Naive B cell (primary cell): ENCODE results near the gene C12orf57. TPM values are rescaled to one million over a fixed set of nuclear protein-coding genes. Genes with fewer than 3 reads are reported as not detected.

Source experiments
- ATAC-seq, 2 donors: fragments of 150-1000 bp; cut with Tn5 transposase; 2 replicates each; pipeline ENCODE4 v1.10.0; 2021; ENCODE audit warnings: low read depth in 2 of 2, mild to moderate bottlenecking in 2 of 2, moderate library complexity in 2 of 2
- DNase-seq: peaks from one replicate; pipeline ENCODE4 v3.0.0; 2022
- H3K27ac Mint-ChIP-seq, 6 donors: one replicate each; pipeline ENCODE4 v1.8.0; 2020 to 2022; ENCODE audit warnings: mild to moderate bottlenecking in 6 of 6, mixed read lengths in 6 of 6, moderate library complexity in 5 of 6, inconsistent platforms in 2 of 6
- H3K27me3 Mint-ChIP-seq, 3 donors: one replicate each; pipeline ENCODE4 v1.8.0; 2021 to 2022; ENCODE audit warnings: mixed read lengths in 3 of 3, mild to moderate bottlenecking in 1 of 3
- H3K36me3 Mint-ChIP-seq, 2 donors: one replicate each; pipeline ENCODE4 v1.8.0; 2020 to 2022; ENCODE audit warnings: mixed read lengths in 2 of 2, inconsistent platforms in 1 of 2, mild to moderate bottlenecking in 1 of 2
- H3K4me1 Mint-ChIP-seq, 3 donors: one replicate each; pipeline ENCODE4 v1.8.0; 2020 to 2022; ENCODE audit warnings: mixed read lengths in 3 of 3, inconsistent platforms in 1 of 3, mild to moderate bottlenecking in 1 of 3, moderate library complexity in 1 of 3
- H3K4me3 Mint-ChIP-seq, 8 donors: one replicate each; pipeline ENCODE4 v1.8.0; 2020 to 2022; ENCODE audit warnings: mild to moderate bottlenecking in 8 of 8, mixed read lengths in 8 of 8, moderate library complexity in 8 of 8, inconsistent platforms in 2 of 8
- H3K9me3 Mint-ChIP-seq, 7 donors: one replicate each; pipeline ENCODE4 v1.8.0; 2020 to 2022; ENCODE audit warnings: mixed read lengths in 7 of 7, mild to moderate bottlenecking in 5 of 7, inconsistent platforms in 2 of 7, moderate library complexity in 1 of 7
- polyA plus RNA-seq, 6 donors: library from polyadenylated mRNA; unstranded; fragments of 300-500 nt; fragmentation: Illumina TruSeq; gene quantifications; one replicate each; pipeline ENCODE4 v1.2.3, GENCODE V29; 2021; ENCODE audit warnings: low read depth in 6 of 6

The C12orf57 gene
- polyA plus RNA-seq, 6 donors from 2014 or later: 126 to 211 (median 194) TPM

GRCh38 chr12:6955108-6956020 lies 11.5 kb downstream of the C12orf57 start:
- peak overlapping the region; percentile 90 to 99 (median 98) for H3K4me3 Mint-ChIP-seq
- DNase-seq: no peak
- H3K9me3 Mint-ChIP-seq: no peaks in the 10 kb centered on the region
- peaks cover 26 to 74% of the 10 kb centered on the region in 2 donors for H3K36me3 Mint-ChIP-seq
- peaks cover 67 to 80% (median 71%) of the 10 kb centered on the region in 3 donors for H3K4me1 Mint-ChIP-seq
- H3K27ac Mint-ChIP-seq: peak overlapping the region in 5 of 6 donors; percentile 83 to 98 (median 97)
- no peaks in the 10 kb centered on the region for H3K27me3 Mint-ChIP-seq
- ATAC-seq: no peak

- Mint-ChIP-seq H3K27me3 (no peaks in the 10 kb centered on the region), H3K4me1 (peaks cover 67 to 80% (median 72%) of the 10 kb centered on the region in 3 donors), H3K4me3 (peak overlapping the region; percentile 80 to 99 (median 96)), H3K36me3 (peaks cover 27 to 82% of the 10 kb centered on the region in 2 donors), H3K27ac (peak overlapping the region in 5 of 6 donors; percentile 90 to 98 (median 93)), H3K9me3 (no peaks in the 10 kb centered on the region)
- DNase-seq (no peak), ATAC-seq (no peak)
These were observed 12.4 kb downstream of the C12orf57 start for GRCh38 chr12:6956021-6956727.

- ATAC-seq: no peak
- H3K4me1 Mint-ChIP-seq: peaks cover 78 to 90% (median 83%) of the 10 kb centered on the region in 3 donors
- H3K4me3 Mint-ChIP-seq: peak overlapping the region; percentile 80 to 99 (median 96)
- H3K9me3 Mint-ChIP-seq: no peaks in the 10 kb centered on the region
- H3K27ac Mint-ChIP-seq: peak overlapping the region; percentile 63 to 99 (median 94)
- peaks cover 32 to 78% of the 10 kb centered on the region in 2 donors for H3K36me3 Mint-ChIP-seq
- DNase-seq: no peak
- H3K27me3 Mint-ChIP-seq: no peaks in the 10 kb centered on the region
These were observed 13.4 kb downstream of the C12orf57 start for GRCh38 chr12:6957151-6957701.

- Mint-ChIP-seq H3K36me3 (peaks cover 24 to 71% of the 10 kb centered on the region in 2 donors), H3K27me3 (no peaks in the 10 kb centered on the region)
These were observed 14.2 kb downstream of the C12orf57 start for GRCh38 chr12:6957741-6958608.

GRCh38 chr12:6958609-6959057 lies 14.8 kb downstream of the C12orf57 start:
- Mint-ChIP-seq H3K27ac (peak overlapping the region; percentile 98 to 100 (median 99)), H3K36me3 (peaks cover 21 to 64% of the 10 kb centered on the region in 2 donors), H3K4me1 (peaks cover 80 to 95% (median 88%) of the 10 kb centered on the region in 3 donors), H3K27me3 (no peaks in the 10 kb centered on the region), H3K9me3 (no peaks in the 10 kb centered on the region), H3K4me3 (peak overlapping the region; percentile 90 to 98 (median 96))
- DNase-seq (no peak), ATAC-seq (peak; percentile 1)

More at GRCh38 chr12:6957741-6958608, 14.2 kb downstream of the C12orf57 start:
- Mint-ChIP-seq H3K9me3 (no peaks in the 10 kb centered on the region), H3K4me3 (peak overlapping the region; percentile 90 to 98 (median 96)), H3K27ac (peak overlapping the region; percentile 98 to 100 (median 99)), H3K4me1 (peaks cover 83 to 98% (median 87%) of the 10 kb centered on the region in 3 donors)
- DNase-seq: no peak
- ATAC-seq: no peak

- peak overlapping the region; percentile 90 to 98 (median 96) for H3K4me3 Mint-ChIP-seq
- peak; percentile 78 to 81 for ATAC-seq
- no peaks in the 10 kb centered on the region for H3K9me3 Mint-ChIP-seq
- H3K36me3 Mint-ChIP-seq: peaks cover 21 to 58% of the 10 kb centered on the region in 2 donors
- no peaks in the 10 kb centered on the region for H3K27me3 Mint-ChIP-seq
- peak; percentile 89 for DNase-seq
- H3K4me1 Mint-ChIP-seq: peaks cover 77 to 91% (median 88%) of the 10 kb centered on the region in 3 donors
- peak overlapping the region; percentile 98 to 100 (median 99) for H3K27ac Mint-ChIP-seq
These were observed 15.4 kb downstream of the C12orf57 start for GRCh38 chr12:6959058-6959804.

- Mint-ChIP-seq H3K4me3 (peak overlapping the region; percentile 90 to 98 (median 96)), H3K27me3 (no peaks in the 10 kb centered on the region), H3K27ac (peak overlapping the region; percentile 98 to 100 (median 99)), H3K4me1 (peaks cover 76 to 91% (median 88%) of the 10 kb centered on the region in 3 donors), H3K9me3 (no peaks in the 10 kb centered on the region), H3K36me3 (peaks cover 21 to 51% of the 10 kb centered on the region in 2 donors)
- ATAC-seq (no peak), DNase-seq (no peak)
These were observed 16.2 kb downstream of the C12orf57 start for GRCh38 chr12:6959805-6960592.

GRCh38 chr12:6960593-6961277 lies 16.9 kb downstream of the C12orf57 start:
- H3K4me1 Mint-ChIP-seq: peaks cover 74 to 90% (median 89%) of the 10 kb centered on the region in 3 donors
- ATAC-seq (no peak), DNase-seq (no peak)
- H3K4me3 Mint-ChIP-seq: peak overlapping the region; percentile 82 to 98 (median 95)
- H3K27ac Mint-ChIP-seq: peak overlapping the region; percentile 94 to 99 (median 98)
- no peaks in the 10 kb centered on the region for H3K9me3 Mint-ChIP-seq
- H3K36me3 Mint-ChIP-seq: peaks cover 21 to 47% of the 10 kb centered on the region in 2 donors
- no peaks in the 10 kb centered on the region for H3K27me3 Mint-ChIP-seq

GRCh38 chr12:6961278-6961694 lies 17.5 kb downstream of the C12orf57 start:
- Mint-ChIP-seq H3K9me3 (no peaks in the 10 kb centered on the region), H3K27me3 (no peaks in the 10 kb centered on the region), H3K4me1 (peaks cover 69 to 84% (median 84%) of the 10 kb centered on the region in 3 donors), H3K36me3 (peaks cover 24 to 43% of the 10 kb centered on the region in 2 donors), H3K4me3 (peak overlapping the region; percentile 82 to 98 (median 95)), H3K27ac (peak overlapping the region; percentile 94 to 99 (median 98))
- DNase-seq (peak; percentile 77), ATAC-seq (peak; percentile 44 to 47)

- ATAC-seq: no peak
- Mint-ChIP-seq H3K4me3 (peak overlapping the region; percentile 82 to 98 (median 95)), H3K36me3 (peaks cover 25 to 41% of the 10 kb centered on the region in 2 donors), H3K9me3 (no peaks in the 10 kb centered on the region), H3K27me3 (no peaks in the 10 kb centered on the region), H3K27ac (peak overlapping the region; percentile 94 to 99 (median 98)), H3K4me1 (peaks cover 64 to 79% (median 79%) of the 10 kb centered on the region in 3 donors)
- DNase-seq: no peak
These were observed 18.0 kb downstream of the C12orf57 start for GRCh38 chr12:6961695-6962284.
